ENCODE measurements around the gene DHCR24. TPM values are rescaled to one million over a fixed set of nuclear protein-coding genes. Genes with fewer than 3 reads are reported as not detected.

The DHCR24 gene
- total and polyA plus RNA-seq, 2 donors (not counting 1 experiment from before 2014, with no cell fraction given), result 5.2 to 13.3 TPM

GRCh38 chr1:54870869-54871268 is 16.1 kb downstream of the DHCR24 start:
- H3K79me2 ChIP-seq (ENCODE audit: control insufficient read depth, insufficient read depth, low read length), result no peaks in the 10 kb centered on the region
- intact Hi-C loops (cut with micrococcal nuclease), result no loop called here
- ChIA-PET CTCF (no interaction called here), POLR2A (no interaction called here)
- H3K36me3 ChIP-seq (replicated peaks in 1 of 2; ENCODE audit: control extremely low read depth in 1 of 2, control insufficient read depth in 1 of 2, extremely low read depth in 1 of 2, insufficient read depth in 2 of 2, low read length in 1 of 2), result peaks cover 0 to 4% of the 10 kb centered on the region in 2 experiments
- Mint-ChIP-seq H3K27me3 (no peaks in the 10 kb centered on the region), H3K9me3 (ENCODE audit: insufficient read depth) (no peaks in the 10 kb centered on the region), H3K4me3 (no peak overlapping the region), H3K27ac (no peak overlapping the region), H3K4me1 (peaks cover 2% of the 10 kb centered on the region)
- DNase-seq (no peak), ATAC-seq (ENCODE audit: low read depth) (no peak)
- TF ChIP-seq CTCF (IDR thresholded peaks at IDR 0.05) (no peak), EZH2 (IDR thresholded peaks at IDR 0.05; ENCODE audit: borderline replicate concordance, insufficient read depth, low read depth, low read length, poor library complexity, severe bottlenecking) (no peak)
- no peaks in the 10 kb centered on the region for H3K27me3 ChIP-seq (replicated peaks in 1 of 4; ENCODE audit: control extremely low read depth in 1 of 4, control insufficient read depth in 3 of 4, insufficient read depth in 4 of 4, low read length in 3 of 4)
- no peak overlapping the region for H3K4me3 ChIP-seq (ENCODE audit: control extremely low read depth in 1 of 5, extremely low read depth in 1 of 5, insufficient read depth in 1 of 5, low read depth in 2 of 5, low read length in 4 of 5)
- H3K4me1 ChIP-seq (ENCODE audit: control insufficient read depth in 2 of 2, insufficient read depth in 2 of 2, low read length in 2 of 2), result no peaks in the 10 kb centered on the region
- no peak overlapping the region for H2AFZ ChIP-seq (ENCODE audit: insufficient read depth, low read depth, low read length, poor library complexity, severe bottlenecking)
- no peak overlapping the region for H3K27ac ChIP-seq (ENCODE audit: low read length in 2 of 2)
- H3K9me3 ChIP-seq (ENCODE audit: control extremely low read depth in 1 of 3, control insufficient read depth in 2 of 3, insufficient read depth in 1 of 3, low read length in 2 of 3), result no peaks in the 10 kb centered on the region
- no CpG with 5 or more reads among the region's 2 CpGs for WGBS (ENCODE audit: insufficient coverage)
- H3K9ac ChIP-seq (ENCODE audit: low read length), result no peak overlapping the region
- no peak overlapping the region for H3K4me2 ChIP-seq (replicated peaks; ENCODE audit: low read depth, low read length, poor library complexity, severe bottlenecking)
- H4K20me1 ChIP-seq (ENCODE audit: control insufficient read depth, insufficient read depth, low read length, poor library complexity, severe bottlenecking), result no peaks in the 10 kb centered on the region

- Histone ChIP-seq H3K9me3 (ENCODE audit: control extremely low read depth in 1 of 3, control insufficient read depth in 2 of 3, insufficient read depth in 1 of 3, low read length in 2 of 3) (no peaks in the 10 kb centered on the region), H3K4me1 (ENCODE audit: control insufficient read depth in 2 of 2, insufficient read depth in 2 of 2, low read length in 2 of 2) (no peaks in the 10 kb centered on the region), H3K79me2 (ENCODE audit: control insufficient read depth, insufficient read depth, low read length) (no peaks in the 10 kb centered on the region), H4K20me1 (ENCODE audit: control insufficient read depth, insufficient read depth, low read length, poor library complexity, severe bottlenecking) (no peaks in the 10 kb centered on the region), H3K27me3 (replicated peaks in 1 of 4; ENCODE audit: control extremely low read depth in 1 of 4, control insufficient read depth in 3 of 4, insufficient read depth in 4 of 4, low read length in 3 of 4) (no peaks in the 10 kb centered on the region), H3K4me2 (replicated peaks; ENCODE audit: low read depth, low read length, poor library complexity, severe bottlenecking) (no peak overlapping the region), H3K9ac (ENCODE audit: low read length) (no peak overlapping the region), H2AFZ (ENCODE audit: insufficient read depth, low read depth, low read length, poor library complexity, severe bottlenecking) (no peak overlapping the region), H3K4me3 (ENCODE audit: control extremely low read depth in 1 of 5, extremely low read depth in 1 of 5, insufficient read depth in 1 of 5, low read depth in 2 of 5, low read length in 4 of 5) (no peak overlapping the region), H3K27ac (ENCODE audit: low read length in 2 of 2) (no peak overlapping the region), H3K36me3 (replicated peaks in 1 of 2; ENCODE audit: control extremely low read depth in 1 of 2, control insufficient read depth in 1 of 2, extremely low read depth in 1 of 2, insufficient read depth in 2 of 2, low read length in 1 of 2) (peaks cover 0 to 4% of the 10 kb centered on the region in 2 experiments)
- ChIA-PET CTCF (no interaction called here), POLR2A (no interaction called here)
- DNase-seq, result no peak
- 100% methylated on average over 2 of the region's 6 CpGs for WGBS (ENCODE audit: insufficient coverage)
- no peak for ATAC-seq (ENCODE audit: low read depth)
- no peaks in the 10 kb centered on the region for H3K9me3 Mint-ChIP-seq (ENCODE audit: insufficient read depth)
- no peaks in the 10 kb centered on the region for H3K4me1 Mint-ChIP-seq
- TF ChIP-seq CTCF (IDR thresholded peaks at IDR 0.05) (no peak), EZH2 (IDR thresholded peaks at IDR 0.05; ENCODE audit: borderline replicate concordance, insufficient read depth, low read depth, low read length, poor library complexity, severe bottlenecking) (no peak)
- no peak overlapping the region for H3K27ac Mint-ChIP-seq
- H3K4me3 Mint-ChIP-seq, result no peak overlapping the region
- no peaks in the 10 kb centered on the region for H3K27me3 Mint-ChIP-seq
- intact Hi-C loops (cut with micrococcal nuclease), result no loop called here
Measured at GRCh38 chr1:54869173-54869851, 17.7 kb downstream of the DHCR24 start.
